A549 (cell line): ENCODE measurements around the gene TNFSF8. TPM values are rescaled to one million over a fixed set of nuclear protein-coding genes. Genes with fewer than 3 reads are reported as not detected.

ENCODE experiments used
- ATAC-seq, 2 experiments: fragments of 200-7000 bp in 1 of 2; fragments of >200 bp in 1 of 2; cut with Nextera tagmentation in 1 of 2; cut with Tn5 transposase in 1 of 2; 3 replicates each; pipeline versions ENCODE4 v1.8.0 to v1.9.1; 2018 to 2020; ENCODE audit warnings: mild to moderate bottlenecking in 1 of 2, moderate library complexity in 1 of 2
- CTCF ChIA-PET: fragments of 300-600 bp; sonication (Branson Sonifier 250); formaldehyde crosslinking; extraction: SDS; loops from one replicate; lab custom pipeline; 2021; ENCODE audit warnings: antibody characterized with exemption, inconsistent platforms; lab: Yijun Ruan, JAX
- POLR2A ChIA-PET: fragments of 350-600 bp; formaldehyde crosslinking; extraction: SDS; loops from one replicate; lab custom pipeline; 2021; ENCODE audit warnings: antibody characterized with exemption, inconsistent platforms; lab: Yijun Ruan, JAX
- DNase-seq, 2 experiments: peaks; one replicate each; pipeline versions ENCODE4 v3.0.0 to v3.0.0-alpha.2; 2011 to 2016; ENCODE audit warnings: low read depth in 1 of 2, low spot score in 1 of 2
- FAIRE-seq: peaks from 2 replicates; lab custom pipeline; 2011; peaks lifted over from hg19 to GRCh38; lab: Jason Lieb, UNC
- H3K27ac ChIP-seq, 2 experiments: fragments of >200 bp; sonication (Bioruptor Twin); formaldehyde crosslinking; 3 replicates each; pipeline ENCODE4 v1.5.1; 2016 to 2017
- H3K4me1 ChIP-seq: fragments of >200 bp; sonication (Bioruptor Twin); formaldehyde crosslinking; 3 replicates; pipeline ENCODE4 v1.6.1; 2016
- H3K4me2 ChIP-seq: fragments of >200 bp; sonication (Bioruptor Twin); formaldehyde crosslinking; 3 replicates; pipeline ENCODE4 v1.6.1; 2016
- H3K4me3 ChIP-seq: fragments of >200 bp; sonication (Bioruptor Twin); formaldehyde crosslinking; 3 replicates; pipeline ENCODE4 v1.5.1; 2016
- H3K9me3 ChIP-seq: fragments of >200 bp; sonication (Bioruptor Twin); formaldehyde crosslinking; 3 replicates; pipeline ENCODE4 v1.6.1; 2016
- CBX8 ChIP-seq: fragments of 200-600 bp; sonication (generic); IDR thresholded peaks from 2 replicates; pipeline ENCODE4 v1.6.1; 2016
- CHD4 ChIP-seq: fragments of 200-600 bp; sonication (generic); IDR thresholded peaks from 2 replicates; pipeline ENCODE4 v1.6.1; 2016; ENCODE audit warnings: antibody characterized with exemption, mild to moderate bottlenecking, borderline replicate concordance
- EHF ChIP-seq: fragments of 250-450 bp; sonication (Bioruptor Pico); IDR thresholded peaks from 2 replicates; pipeline ENCODE4 v1.5.0; 2020; ENCODE audit warnings: mild to moderate bottlenecking
- FOXS1 ChIP-seq: fragments of 250-450 bp; sonication (Bioruptor Pico); IDR thresholded peaks from 2 replicates; pipeline ENCODE4 v1.5.0; 2020; ENCODE audit warnings: mild to moderate bottlenecking, moderate library complexity
- JUN ChIP-seq, 2 experiments: fragments of >200 bp; sonication (Bioruptor Twin); formaldehyde crosslinking; IDR thresholded peaks; 2 replicates in 1 of 2; 3 replicates in 1 of 2; pipeline ENCODE4 v1.6.1; 2016 to 2017
- KDM1A ChIP-seq: fragments of 200-600 bp; sonication (generic); IDR thresholded peaks from 2 replicates; pipeline ENCODE4 v1.6.1; 2016; ENCODE audit warnings: low read depth, mild to moderate bottlenecking
- NR3C1 ChIP-seq: fragments of >200 bp; sonication (Bioruptor Twin); formaldehyde crosslinking; IDR thresholded peaks from 3 replicates; pipeline ENCODE4 v1.6.1; 2017
- RAD21 ChIP-seq, 2 experiments: fragments of >200 bp in 1 of 2; sonication (Bioruptor Twin) in 1 of 2; formaldehyde crosslinking in 1 of 2; IDR thresholded peaks in 1 of 2; conservative IDR thresholded peaks in 1 of 2; 2 replicates in 1 of 2; 3 replicates in 1 of 2; pipeline ENCODE4 v1.6.1; 2012 to 2018; ENCODE audit warnings: inconsistent platforms in 1 of 2
- SMC3 ChIP-seq: fragments of >200 bp; sonication (Bioruptor Twin); formaldehyde crosslinking; IDR thresholded peaks from 3 replicates; pipeline ENCODE4 v1.6.1; 2018; ENCODE audit warnings: inconsistent platforms
- TFCP2L1 ChIP-seq: fragments of 250-450 bp; sonication (Bioruptor Pico); IDR thresholded peaks from 2 replicates; pipeline ENCODE4 v1.5.0; 2021; ENCODE audit warnings: mild to moderate bottlenecking
- ZFP36 ChIP-seq: fragments of 450-650 bp; IDR thresholded peaks from 2 replicates; pipeline ENCODE4 v1.6.1; 2014; ENCODE audit warnings: borderline replicate concordance; ENCODE audit not compliant: partially characterized antibody
- WGBS: methylation state at CpG from one replicate; pipeline ENCODE4 v1.1.6; 2017; ENCODE audit errors: missing lambda C conversion rate; 5-methylcytosine and 5-hydroxymethylcytosine counted together
- polyA plus RNA-seq, 4 experiments: library from polyadenylated mRNA; depleted of rRNA in 3 of 4; stranded (reverse); fragments of >200 nt; fragmentation: RNase III in 1 of 4; extraction: RNeasy Plus Mini Kit Qiagen cat#74134 plus additional on column Dnase treatment in 1 of 4; gene quantifications; 2 replicates in 3 of 4; 3 replicates in 1 of 4; pipeline ENCODE4 v1.2.3, GENCODE V29; 2011 to 2017
- TF ChIP-seq, protein P1 (sequence below): fragments of 150-350 bp; IDR thresholded peaks from 2 replicates; pipeline ENCODE4 v1.6.1; 2014; ENCODE audit warnings: low read depth, mild to moderate bottlenecking, low read length
- TF ChIP-seq, protein P2 (sequence below): fragments of 250-450 bp; sonication (Bioruptor Pico); IDR thresholded peaks from 2 replicates; pipeline ENCODE4 v1.5.0; 2020; ENCODE audit warnings: low read depth, mild to moderate bottlenecking, moderate library complexity
- TF ChIP-seq, protein P3 (sequence below): IDR thresholded peaks from 2 replicates; pipeline ENCODE4 v1.6.1; 2012
- TF ChIP-seq, protein P4 (sequence below): fragments of 450-650 bp; IDR thresholded peaks from 2 replicates; pipeline ENCODE4 v1.6.1; 2014; ENCODE audit warnings: antibody characterized with exemption
- TF ChIP-seq, protein P5 (sequence below): fragments of 200-600 bp; sonication (generic); IDR thresholded peaks from 2 replicates; pipeline ENCODE4 v1.6.1; 2016; ENCODE audit warnings: antibody characterized with exemption, mild to moderate bottlenecking, moderate library complexity
- TF ChIP-seq, protein P6 (sequence below): IDR thresholded peaks from 2 replicates; pipeline ENCODE4 v1.6.1; 2012
- TF ChIP-seq, protein P7 (sequence below): fragments of >200 bp; sonication (Bioruptor Twin); formaldehyde crosslinking; IDR thresholded peaks from 3 replicates; pipeline ENCODE4 v1.6.1; 2016
- TF ChIP-seq, protein P8 (sequence below): fragments of >200 bp; sonication (Bioruptor Twin); formaldehyde crosslinking; IDR thresholded peaks from 2 replicates; pipeline ENCODE4 v1.6.1; 2016
- TF ChIP-seq, protein P9 (sequence below): IDR thresholded peaks from 2 replicates; pipeline ENCODE4 v1.6.1; 2012; ENCODE audit warnings: low read depth, borderline replicate concordance

Gene TNFSF8
- polyA plus RNA-seq, 2 of the 4 experiments (the other 2 are of a cell fraction) = not detected

DNA sequence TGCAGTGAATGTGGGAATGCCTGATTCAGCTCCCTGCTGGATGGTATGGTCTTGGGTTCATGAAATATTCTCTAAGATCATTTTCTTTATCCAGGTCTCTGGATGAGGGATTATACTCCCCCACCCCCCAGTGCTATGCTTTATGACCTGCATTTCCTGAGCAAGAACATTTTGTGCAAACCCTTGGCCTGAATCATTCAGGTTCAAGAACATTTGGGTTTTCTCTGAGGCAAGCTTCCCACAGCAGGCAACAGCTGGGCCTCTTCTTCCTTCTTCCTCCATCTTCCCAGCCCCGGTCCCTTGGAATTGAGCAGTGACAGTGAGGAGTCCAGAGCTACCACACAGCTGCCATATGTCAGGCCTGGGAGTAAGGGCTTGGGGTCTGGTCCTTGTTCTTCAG, 65.9 kb downstream of the TNFSF8 start:
- no peak for FAIRE-seq
- 89% methylated on average over 1 of the region's 1 CpG for WGBS
- peaks cover 5% of the 10 kb centered on the region; the same call in 1 of the 3 replicates for H3K9me3 ChIP-seq
- H3K4me3 ChIP-seq = no peak overlapping the region
- TF ChIP-seq, protein P1, sequence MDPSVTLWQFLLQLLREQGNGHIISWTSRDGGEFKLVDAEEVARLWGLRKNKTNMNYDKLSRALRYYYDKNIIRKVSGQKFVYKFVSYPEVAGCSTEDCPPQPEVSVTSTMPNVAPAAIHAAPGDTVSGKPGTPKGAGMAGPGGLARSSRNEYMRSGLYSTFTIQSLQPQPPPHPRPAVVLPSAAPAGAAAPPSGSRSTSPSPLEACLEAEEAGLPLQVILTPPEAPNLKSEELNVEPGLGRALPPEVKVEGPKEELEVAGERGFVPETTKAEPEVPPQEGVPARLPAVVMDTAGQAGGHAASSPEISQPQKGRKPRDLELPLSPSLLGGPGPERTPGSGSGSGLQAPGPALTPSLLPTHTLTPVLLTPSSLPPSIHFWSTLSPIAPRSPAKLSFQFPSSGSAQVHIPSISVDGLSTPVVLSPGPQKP = no peak
- TF ChIP-seq EHF (CRISPR knock-in tag) (no peak), FOXS1 (no peak), NR3C1 (no peak), ZFP36 (no peak), CHD4 (no peak)
- no peak overlapping the region for H3K4me2 ChIP-seq
- no peak overlapping the region for H3K27ac ChIP-seq
- ATAC-seq = no peak
- no peak for DNase-seq
- ChIA-PET CTCF (interaction anchor here (2.0 kb wide), 1 partner anchor 42 kb away, joined by 6 read pairs; no protein-coding TSS in a partner anchor), POLR2A (no interaction called here)
- H3K4me1 ChIP-seq = peaks cover 2% of the 10 kb centered on the region; the same call in 1 of the 3 replicates

DNA sequence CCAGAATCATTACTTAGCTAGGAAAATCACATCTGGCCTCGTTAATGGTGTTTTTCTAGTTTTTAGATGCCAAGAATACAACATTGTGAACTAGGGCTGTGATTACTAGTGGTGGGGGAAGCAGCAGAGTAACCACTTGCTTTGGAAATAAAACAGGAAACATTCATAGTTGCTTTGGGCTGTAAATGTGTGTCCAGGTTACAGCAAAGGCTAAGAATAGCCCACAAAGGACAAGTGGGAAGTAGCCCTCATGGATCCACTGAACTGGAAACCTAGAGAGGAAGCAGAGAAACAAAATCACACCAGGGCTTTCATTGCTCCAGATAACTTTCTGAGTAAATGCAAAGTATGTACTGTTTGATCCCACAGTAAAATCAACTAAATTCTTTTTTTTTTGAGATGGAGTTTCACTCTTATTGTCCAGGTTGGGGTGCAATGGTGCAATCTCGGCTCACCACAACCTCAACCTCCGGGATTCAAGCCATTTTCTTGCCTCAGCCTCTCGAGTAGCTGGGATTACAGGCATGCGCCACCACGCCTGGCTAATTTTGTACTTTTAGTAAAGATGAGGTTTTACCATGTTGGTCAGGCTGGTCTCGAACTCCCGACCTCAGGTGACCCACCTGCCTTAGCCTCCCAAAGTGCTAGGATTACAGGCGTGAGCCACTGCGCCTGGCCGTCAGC, 68.3 kb downstream of the TNFSF8 start:
- WGBS = 75% methylated on average over 11 of the region's 11 CpGs
- ATAC-seq (no peak), DNase-seq (no peak)
- H3K4me1 ChIP-seq = no peaks in the 10 kb centered on the region
- TF ChIP-seq, protein P2, sequence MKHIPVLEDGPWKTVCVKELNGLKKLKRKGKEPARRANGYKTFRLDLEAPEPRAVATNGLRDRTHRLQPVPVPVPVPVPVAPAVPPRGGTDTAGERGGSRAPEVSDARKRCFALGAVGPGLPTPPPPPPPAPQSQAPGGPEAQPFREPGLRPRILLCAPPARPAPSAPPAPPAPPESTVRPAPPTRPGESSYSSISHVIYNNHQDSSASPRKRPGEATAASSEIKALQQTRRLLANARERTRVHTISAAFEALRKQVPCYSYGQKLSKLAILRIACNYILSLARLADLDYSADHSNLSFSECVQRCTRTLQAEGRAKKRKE (CRISPR knock-in tag) = no peak
- TF ChIP-seq, protein P3, sequence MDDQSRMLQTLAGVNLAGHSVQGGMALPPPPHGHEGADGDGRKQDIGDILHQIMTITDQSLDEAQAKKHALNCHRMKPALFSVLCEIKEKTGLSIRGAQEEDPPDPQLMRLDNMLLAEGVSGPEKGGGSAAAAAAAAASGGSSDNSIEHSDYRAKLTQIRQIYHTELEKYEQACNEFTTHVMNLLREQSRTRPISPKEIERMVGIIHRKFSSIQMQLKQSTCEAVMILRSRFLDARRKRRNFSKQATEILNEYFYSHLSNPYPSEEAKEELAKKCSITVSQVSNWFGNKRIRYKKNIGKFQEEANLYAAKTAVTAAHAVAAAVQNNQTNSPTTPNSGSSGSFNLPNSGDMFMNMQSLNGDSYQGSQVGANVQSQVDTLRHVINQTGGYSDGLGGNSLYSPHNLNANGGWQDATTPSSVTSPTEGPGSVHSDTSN = no peak
- TF ChIP-seq, protein P4, sequence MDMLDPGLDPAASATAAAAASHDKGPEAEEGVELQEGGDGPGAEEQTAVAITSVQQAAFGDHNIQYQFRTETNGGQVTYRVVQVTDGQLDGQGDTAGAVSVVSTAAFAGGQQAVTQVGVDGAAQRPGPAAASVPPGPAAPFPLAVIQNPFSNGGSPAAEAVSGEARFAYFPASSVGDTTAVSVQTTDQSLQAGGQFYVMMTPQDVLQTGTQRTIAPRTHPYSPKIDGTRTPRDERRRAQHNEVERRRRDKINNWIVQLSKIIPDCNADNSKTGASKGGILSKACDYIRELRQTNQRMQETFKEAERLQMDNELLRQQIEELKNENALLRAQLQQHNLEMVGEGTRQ = no peak
- no peak for TF ChIP-seq FOXS1
- TF ChIP-seq SMC3 = no peak
- no peak for TF ChIP-seq JUN (IDR thresholded peaks at IDR 0.05)
- no peak for TF ChIP-seq NR3C1
- TF ChIP-seq, protein P5, sequence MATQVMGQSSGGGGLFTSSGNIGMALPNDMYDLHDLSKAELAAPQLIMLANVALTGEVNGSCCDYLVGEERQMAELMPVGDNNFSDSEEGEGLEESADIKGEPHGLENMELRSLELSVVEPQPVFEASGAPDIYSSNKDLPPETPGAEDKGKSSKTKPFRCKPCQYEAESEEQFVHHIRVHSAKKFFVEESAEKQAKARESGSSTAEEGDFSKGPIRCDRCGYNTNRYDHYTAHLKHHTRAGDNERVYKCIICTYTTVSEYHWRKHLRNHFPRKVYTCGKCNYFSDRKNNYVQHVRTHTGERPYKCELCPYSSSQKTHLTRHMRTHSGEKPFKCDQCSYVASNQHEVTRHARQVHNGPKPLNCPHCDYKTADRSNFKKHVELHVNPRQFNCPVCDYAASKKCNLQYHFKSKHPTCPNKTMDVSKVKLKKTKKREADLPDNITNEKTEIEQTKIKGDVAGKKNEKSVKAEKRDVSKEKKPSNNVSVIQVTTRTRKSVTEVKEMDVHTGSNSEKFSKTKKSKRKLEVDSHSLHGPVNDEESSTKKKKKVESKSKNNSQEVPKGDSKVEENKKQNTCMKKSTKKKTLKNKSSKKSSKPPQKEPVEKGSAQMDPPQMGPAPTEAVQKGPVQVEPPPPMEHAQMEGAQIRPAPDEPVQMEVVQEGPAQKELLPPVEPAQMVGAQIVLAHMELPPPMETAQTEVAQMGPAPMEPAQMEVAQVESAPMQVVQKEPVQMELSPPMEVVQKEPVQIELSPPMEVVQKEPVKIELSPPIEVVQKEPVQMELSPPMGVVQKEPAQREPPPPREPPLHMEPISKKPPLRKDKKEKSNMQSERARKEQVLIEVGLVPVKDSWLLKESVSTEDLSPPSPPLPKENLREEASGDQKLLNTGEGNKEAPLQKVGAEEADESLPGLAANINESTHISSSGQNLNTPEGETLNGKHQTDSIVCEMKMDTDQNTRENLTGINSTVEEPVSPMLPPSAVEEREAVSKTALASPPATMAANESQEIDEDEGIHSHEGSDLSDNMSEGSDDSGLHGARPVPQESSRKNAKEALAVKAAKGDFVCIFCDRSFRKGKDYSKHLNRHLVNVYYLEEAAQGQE = no peak
- TF ChIP-seq, all 56 proteins: peak for 0
- H3K4me3 ChIP-seq = no peak overlapping the region
- ChIA-PET CTCF (interaction anchor here (1.1 to 1.9 kb wide), 2 partner anchors 45 to 162 kb away, joined by 3 to 4 read pairs; no protein-coding TSS in a partner anchor), POLR2A (no interaction called here)
- no peak overlapping the region for H3K4me2 ChIP-seq
- no peak overlapping the region for H3K27ac ChIP-seq
- no peak for FAIRE-seq
- no peaks in the 10 kb centered on the region for H3K9me3 ChIP-seq

DNA sequence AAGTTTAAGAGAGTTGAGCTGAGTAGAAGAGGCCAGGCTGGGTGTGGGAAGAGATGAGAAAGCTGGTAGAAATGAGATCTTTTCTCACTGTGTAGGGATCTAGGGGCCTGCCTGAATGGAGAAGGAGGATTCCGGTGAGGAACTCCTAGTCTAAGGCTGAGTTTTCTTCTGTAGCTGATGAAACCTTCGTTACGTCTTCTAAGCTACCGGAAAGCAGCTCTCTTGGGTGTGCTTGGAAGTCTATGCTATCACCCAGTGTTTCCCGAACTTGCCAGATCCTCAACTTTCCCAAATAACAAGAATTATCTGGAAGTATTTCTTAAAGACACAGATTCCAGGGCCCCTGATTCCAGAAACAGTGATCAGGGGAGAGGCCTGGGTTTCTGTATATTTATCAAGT, 69.1 kb downstream of the TNFSF8 start:
- TF ChIP-seq, protein P3 = no peak
- TF ChIP-seq, protein P6, sequence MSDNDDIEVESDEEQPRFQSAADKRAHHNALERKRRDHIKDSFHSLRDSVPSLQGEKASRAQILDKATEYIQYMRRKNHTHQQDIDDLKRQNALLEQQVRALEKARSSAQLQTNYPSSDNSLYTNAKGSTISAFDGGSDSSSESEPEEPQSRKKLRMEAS = no peak
- TF ChIP-seq, protein P7, sequence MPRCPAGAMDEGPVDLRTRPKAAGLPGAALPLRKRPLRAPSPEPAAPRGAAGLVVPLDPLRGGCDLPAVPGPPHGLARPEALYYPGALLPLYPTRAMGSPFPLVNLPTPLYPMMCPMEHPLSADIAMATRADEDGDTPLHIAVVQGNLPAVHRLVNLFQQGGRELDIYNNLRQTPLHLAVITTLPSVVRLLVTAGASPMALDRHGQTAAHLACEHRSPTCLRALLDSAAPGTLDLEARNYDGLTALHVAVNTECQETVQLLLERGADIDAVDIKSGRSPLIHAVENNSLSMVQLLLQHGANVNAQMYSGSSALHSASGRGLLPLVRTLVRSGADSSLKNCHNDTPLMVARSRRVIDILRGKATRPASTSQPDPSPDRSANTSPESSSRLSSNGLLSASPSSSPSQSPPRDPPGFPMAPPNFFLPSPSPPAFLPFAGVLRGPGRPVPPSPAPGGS = no peak
- TF ChIP-seq KDM1A (no peak), CBX8 (no peak), RAD21 (conservative IDR thresholded peaks at IDR 0.05 in 1 of 2, IDR thresholded peaks at IDR 0.05 in 1 of 2) (no peak), TFCP2L1 (no peak)
- TF ChIP-seq, protein P8, sequence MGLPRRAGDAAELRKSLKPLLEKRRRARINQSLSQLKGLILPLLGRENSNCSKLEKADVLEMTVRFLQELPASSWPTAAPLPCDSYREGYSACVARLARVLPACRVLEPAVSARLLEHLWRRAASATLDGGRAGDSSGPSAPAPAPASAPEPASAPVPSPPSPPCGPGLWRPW = no peak
- TF ChIP-seq, protein P9, sequence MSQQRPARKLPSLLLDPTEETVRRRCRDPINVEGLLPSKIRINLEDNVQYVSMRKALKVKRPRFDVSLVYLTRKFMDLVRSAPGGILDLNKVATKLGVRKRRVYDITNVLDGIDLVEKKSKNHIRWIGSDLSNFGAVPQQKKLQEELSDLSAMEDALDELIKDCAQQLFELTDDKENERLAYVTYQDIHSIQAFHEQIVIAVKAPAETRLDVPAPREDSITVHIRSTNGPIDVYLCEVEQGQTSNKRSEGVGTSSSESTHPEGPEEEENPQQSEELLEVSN = no peak
- Histone ChIP-seq H3K9me3 (no peaks in the 10 kb centered on the region), H3K4me2 (no peak overlapping the region), H3K27ac (no peak overlapping the region), H3K4me1 (no peaks in the 10 kb centered on the region), H3K4me3 (no peak overlapping the region)
- no peak for FAIRE-seq
- WGBS = 91% methylated on average over 5 of the region's 5 CpGs
- no peak for ATAC-seq
- ChIA-PET POLR2A (no interaction called here), CTCF (interaction anchor here (1.9 kb wide), 1 partner anchor 46 kb away, joined by 4 read pairs; no protein-coding TSS in a partner anchor)
- no peak for DNase-seq
